Chondrocyte (in vitro differentiated cells): Measurements from ENCODE around the gene RABEPK. TPM values are rescaled to one million over a fixed set of nuclear protein-coding genes. Genes with fewer than 3 reads are reported as not detected.
A peak's percentile ranks its signal among the peaks of the same experiment; 100 is the strongest.
"Not testable (repeated sequence)": the region's sequence is repeated elsewhere in the genome, so short reads cannot be mapped to it uniquely, and the experiment has no call there.

Experiments used
- DNase-seq: peaks from one replicate; pipeline ENCODE4 v3.0.0; 2021; ENCODE audit warnings: mixed read lengths, low spot score
- H3K27ac Mint-ChIP-seq: one replicate; pipeline ENCODE4 v1.8.0; 2021; ENCODE audit warnings: mild to moderate bottlenecking, moderate library complexity, mixed read lengths; ENCODE audit not compliant: unreplicated experiment
- H3K27me3 Mint-ChIP-seq: 2 replicates; pipeline ENCODE4 v1.8.0; 2021; ENCODE audit warnings: low read depth, mixed read lengths
- H3K36me3 Mint-ChIP-seq: 2 replicates; pipeline ENCODE4 v1.8.0; 2021; ENCODE audit warnings: low read depth, mixed read lengths
- H3K4me1 Mint-ChIP-seq: 2 replicates; pipeline ENCODE4 v1.8.0; 2021; ENCODE audit warnings: low read depth, mild to moderate bottlenecking, mixed read lengths
- H3K4me3 Mint-ChIP-seq: one replicate; pipeline ENCODE4 v1.8.0; 2021; ENCODE audit warnings: mild to moderate bottlenecking, moderate library complexity, mixed read lengths; ENCODE audit not compliant: unreplicated experiment
- H3K9me3 Mint-ChIP-seq: 2 replicates; pipeline ENCODE4 v1.8.0; 2021; ENCODE audit warnings: low read depth, mixed read lengths
- CTCF ChIP-seq: fragments of 200-600 bp; sonication (generic); IDR thresholded peaks from 2 replicates; pipeline ENCODE4 v1.5.0; 2021; ENCODE audit warnings: antibody characterized with exemption, mild to moderate bottlenecking, moderate library complexity
- total RNA-seq: library from RNA; stranded (reverse); gene quantifications from 3 replicates; pipeline ENCODE4 v1.2.1, GENCODE V29; 2021

RABEPK gene
- total RNA-seq, 1 donor from 2014 or later = 27.0 TPM

DNA sequence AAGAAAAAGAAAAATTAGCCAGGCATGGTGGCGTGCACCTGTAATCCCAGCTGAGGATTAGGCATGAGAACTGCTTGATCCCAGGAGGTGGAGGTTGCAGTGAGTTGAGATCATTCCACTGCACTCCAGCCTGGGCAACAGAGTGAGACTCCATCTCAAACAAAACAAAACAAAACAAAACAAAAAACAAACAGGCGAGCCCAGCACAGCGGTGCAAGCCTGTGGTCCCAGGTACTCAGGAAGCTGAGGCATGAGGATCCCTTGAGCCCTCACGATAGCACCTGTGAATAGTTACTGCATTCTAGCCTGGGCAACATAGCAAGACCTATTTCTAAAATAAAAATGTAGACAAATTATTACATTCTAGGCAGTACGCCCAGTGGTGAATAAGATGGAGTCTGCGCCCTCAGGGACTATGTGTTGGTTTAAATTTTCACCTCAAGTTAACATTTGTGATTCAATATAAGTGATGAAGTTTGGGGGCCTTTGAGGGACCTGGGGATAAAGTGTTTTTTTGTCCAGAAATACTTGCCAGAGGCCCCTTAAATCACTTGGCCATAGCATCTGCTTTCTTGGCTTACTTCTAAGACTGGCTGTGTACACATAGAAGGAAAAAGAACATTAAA is 57.9 kb downstream of the RABEPK start:
- TF ChIP-seq CTCF = no peak
- no peaks in the 10 kb centered on the region for H3K27me3 Mint-ChIP-seq
- H3K9me3 Mint-ChIP-seq = no peaks in the 10 kb centered on the region

DNA sequence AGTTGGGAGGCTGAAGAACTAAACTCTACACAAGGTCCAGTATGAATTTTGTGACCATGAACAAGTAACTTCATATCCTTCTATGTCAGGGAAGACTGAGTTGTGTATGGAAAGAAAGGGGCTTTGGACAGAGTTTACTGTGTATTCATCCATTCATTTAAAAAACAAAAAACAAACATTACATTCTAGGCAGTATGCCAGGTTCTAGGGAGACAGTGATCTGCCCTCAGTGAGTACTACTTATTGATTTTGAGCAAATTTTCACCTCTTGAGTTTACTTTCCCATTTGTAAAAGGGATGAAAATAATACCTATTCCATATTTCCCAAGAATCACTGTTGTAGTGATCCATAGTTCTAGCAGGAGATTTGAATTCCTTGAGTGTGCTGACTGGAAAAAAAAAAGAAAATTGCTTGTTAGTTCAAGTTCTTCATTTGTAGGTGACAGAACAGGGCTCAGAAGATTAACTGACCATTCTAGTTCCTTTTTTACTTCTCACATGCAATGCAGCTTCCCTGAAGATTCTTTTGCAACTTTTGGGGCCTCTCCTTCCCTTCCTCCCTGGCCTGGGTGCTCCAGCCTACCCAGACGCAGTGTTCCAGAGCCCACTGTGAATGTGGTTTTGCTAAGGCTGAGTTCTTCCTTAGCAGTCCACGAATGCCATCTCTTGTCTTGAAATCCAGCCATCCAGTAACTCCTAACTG is 58.6 kb downstream of the RABEPK start:
- Mint-ChIP-seq H3K9me3 (no peaks in the 10 kb centered on the region), H3K36me3 (peaks cover 1% of the 10 kb centered on the region), H3K4me3 (no peak overlapping the region), H3K27ac (no peak overlapping the region), H3K27me3 (no peaks in the 10 kb centered on the region), H3K4me1 (peaks cover 30% of the 10 kb centered on the region)
- no peak for DNase-seq
- TF ChIP-seq CTCF = no peak

More for the DNA sequence above, 57.9 kb downstream of the RABEPK start:
- Mint-ChIP-seq H3K36me3 (no peaks in the 10 kb centered on the region), H3K4me3 (no peak overlapping the region), H3K4me1 (peaks cover 24% of the 10 kb centered on the region), H3K27ac (no peak overlapping the region)
- no peak for DNase-seq

- Mint-ChIP-seq H3K27me3 (no peaks in the 10 kb centered on the region), H3K27ac (no peak overlapping the region), H3K4me3 (peak overlapping the region; percentile 80), H3K36me3 (peaks cover 3% of the 10 kb centered on the region), H3K4me1 (peaks cover 37% of the 10 kb centered on the region), H3K9me3 (no peaks in the 10 kb centered on the region)
- no peak for DNase-seq
- no peak for TF ChIP-seq CTCF
Measured at GRCh38 chr9:125260561-125260960, 60.2 kb downstream of the RABEPK start.

- TF ChIP-seq CTCF = peak; percentile 72
- H3K27me3 Mint-ChIP-seq = no peaks in the 10 kb centered on the region
- peak within 1 kb of the TSS; percentile 98 for H3K4me3 Mint-ChIP-seq
- H3K9me3 Mint-ChIP-seq = no peaks in the 10 kb centered on the region
- H3K27ac Mint-ChIP-seq = peak within 1 kb of the TSS; percentile 94
- peak; percentile 94 for DNase-seq
- peaks cover 5% of the 10 kb centered on the region for H3K36me3 Mint-ChIP-seq
- peaks cover 37% of the 10 kb centered on the region for H3K4me1 Mint-ChIP-seq
Measured at GRCh38 chr9:125261501-125262293, 61.4 kb downstream of the RABEPK start, which contains the start of gene GAPVD1. Gene GAPVD1 (plus strand): TSS chr9:125261826. CDS start chr9:125298922, 37,096 bp downstream.

- H3K36me3 Mint-ChIP-seq = peaks cover 5% of the 10 kb centered on the region
- no peaks in the 10 kb centered on the region for H3K9me3 Mint-ChIP-seq
- DNase-seq = no peak
- no peak for TF ChIP-seq CTCF
- H3K4me1 Mint-ChIP-seq = peaks cover 37% of the 10 kb centered on the region
- peak overlapping the region; percentile 94 for H3K27ac Mint-ChIP-seq
- no peaks in the 10 kb centered on the region for H3K27me3 Mint-ChIP-seq
- H3K4me3 Mint-ChIP-seq = peak overlapping the region; percentile 98
Measured at GRCh38 chr9:125262294-125262991, 62.1 kb downstream of the RABEPK start.

DNA sequence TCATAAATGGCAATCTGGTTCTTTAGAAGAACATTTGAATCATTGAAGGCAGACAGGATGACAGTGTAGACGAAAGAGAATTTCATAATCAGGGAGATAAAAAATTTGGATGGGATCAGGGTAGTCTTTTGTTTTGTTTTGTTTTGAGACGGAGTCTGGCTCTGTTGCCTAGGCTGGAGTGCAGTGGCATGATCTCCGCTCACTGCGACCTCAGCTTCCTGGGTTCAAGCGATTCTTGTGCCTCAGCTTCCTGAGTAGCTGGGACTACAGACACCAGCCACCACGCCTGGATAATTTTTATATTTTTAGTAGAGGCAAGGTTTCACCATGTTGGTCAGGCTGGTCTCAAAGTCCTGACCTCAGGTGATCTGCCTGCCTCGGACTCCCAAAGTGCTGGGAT is 63.7 kb downstream of the RABEPK start:
- not testable (repeated sequence) for H3K36me3 Mint-ChIP-seq, H3K4me3 Mint-ChIP-seq, H3K27ac Mint-ChIP-seq, DNase-seq, H3K27me3 Mint-ChIP-seq, H3K9me3 Mint-ChIP-seq
- H3K4me1 Mint-ChIP-seq = peaks cover 49% of the 10 kb centered on the region
